H1 (cell line): ENCODE measurements around the gene NYAP2. TPM values are rescaled to one million over a fixed set of nuclear protein-coding genes. Genes with fewer than 3 reads are reported as not detected.

ENCODE experiments used
- CTCF ChIA-PET: fragments of 300-600 bp; sonication (Branson Sonifier 250); formaldehyde crosslinking; loops from one replicate; lab custom pipeline; 2021; ENCODE audit not compliant: partially characterized antibody; lab: Charles Lee
- POLR2A ChIA-PET: fragments of 300-600 bp; sonication (Branson Sonifier 250); formaldehyde crosslinking; loops from one replicate; lab custom pipeline; 2021; ENCODE audit warnings: inconsistent platforms; ENCODE audit not compliant: partially characterized antibody; lab: Charles Lee
- DNase-seq, 2 experiments: peaks; one replicate each; pipeline versions ENCODE4 v3.0.0 to v3.0.0-alpha.2; 2010 to 2022; ENCODE audit warnings: low spot score in 2 of 2, low read depth in 1 of 2, mixed read lengths in 1 of 2
- FAIRE-seq: peaks from 2 replicates; lab custom pipeline; 2011; peaks lifted over from hg19 to GRCh38; lab: Jason Lieb, UNC
- H2AFZ ChIP-seq: 2 replicates; pipeline ENCODE4 v1.8.1; 2012; ENCODE audit warnings: low read length, inconsistent platforms
- H2AK5ac ChIP-seq: 2 replicates; pipeline ENCODE4 v1.6.1; 2013; ENCODE audit warnings: low read depth, low read length
- H2BK120ac ChIP-seq: replicated peaks from 2 replicates; pipeline ENCODE3; 2013; ENCODE audit warnings: low read depth, low read length, inconsistent platforms
- H2BK12ac ChIP-seq: 2 replicates; pipeline ENCODE4 v1.6.1; 2013; ENCODE audit warnings: low read depth, low read length
- H2BK15ac ChIP-seq: 2 replicates; pipeline ENCODE4 v1.6.1; 2013; ENCODE audit warnings: low read length
- H2BK20ac ChIP-seq: 2 replicates; pipeline ENCODE4 v1.6.1; 2013; ENCODE audit warnings: low read length
- H2BK5ac ChIP-seq: 2 replicates; pipeline ENCODE4 v1.6.1; 2013; ENCODE audit warnings: low read depth, low read length
- H3K14ac ChIP-seq: 2 replicates; pipeline ENCODE4 v1.6.1; 2013; ENCODE audit warnings: inconsistent platforms; ENCODE audit not compliant: insufficient read length
- H3K18ac ChIP-seq: 2 replicates; pipeline ENCODE4 v1.6.1; 2013; ENCODE audit warnings: low read length; ENCODE audit errors: extremely low read depth
- H3K23ac ChIP-seq: 2 replicates; pipeline ENCODE4 v1.6.1; 2013; ENCODE audit warnings: inconsistent platforms; ENCODE audit not compliant: insufficient read length
- H3K23me2 ChIP-seq: 2 replicates; pipeline ENCODE4 v1.6.1; 2013; ENCODE audit warnings: low read depth, low read length
- H3K27ac ChIP-seq: 2 replicates; pipeline ENCODE4 v1.6.1; 2011; ENCODE audit warnings: low read depth, low read length, inconsistent platforms
- H3K27me3 ChIP-seq, 4 experiments: replicated peaks in 1 of 4; 1 replicate in 1 of 4; 2 replicates in 3 of 4; pipeline versions ENCODE4 v1.6.1 to v1.8.1; 2011 to 2013; ENCODE audit warnings: low read length in 3 of 4, mild to moderate bottlenecking in 3 of 4, inconsistent platforms in 2 of 4, mixed read lengths in 2 of 4, moderate library complexity in 1 of 4; ENCODE audit not compliant: control insufficient read depth in 3 of 4, insufficient read depth in 3 of 4; ENCODE audit errors: extremely low read depth in 1 of 4
- H3K36me3 ChIP-seq, 4 experiments: 2 replicates each; pipeline versions ENCODE4 v1.6.1 to v1.8.1; 2011 to 2013; ENCODE audit warnings: mild to moderate bottlenecking in 4 of 4, low read length in 3 of 4, moderate library complexity in 2 of 4, control low read depth in 1 of 4, inconsistent platforms in 1 of 4; ENCODE audit not compliant: insufficient read depth in 4 of 4, control insufficient read depth in 2 of 4
- H3K4ac ChIP-seq: replicated peaks from 2 replicates; pipeline ENCODE3; 2013; ENCODE audit warnings: low read length, low read depth, mixed read lengths, inconsistent platforms; ENCODE audit not compliant: insufficient read length
- H3K4me1 ChIP-seq, 4 experiments: replicated peaks in 1 of 4; 1 replicate in 1 of 4; 2 replicates in 3 of 4; pipeline versions ENCODE4 v1.6.1 to v1.8.1; 2011 to 2013; ENCODE audit warnings: low read length in 3 of 4, inconsistent platforms in 2 of 4, mixed read lengths in 1 of 4; ENCODE audit not compliant: insufficient read depth in 4 of 4, control insufficient read depth in 3 of 4
- H3K4me2 ChIP-seq, 2 experiments: 2 replicates each; pipeline versions ENCODE4 v1.6.1 to v1.8.1; 2011 to 2013; ENCODE audit warnings: low read depth in 2 of 2, low read length in 2 of 2, control low read depth in 1 of 2, inconsistent platforms in 1 of 2, mild to moderate bottlenecking in 1 of 2; ENCODE audit not compliant: insufficient read depth in 1 of 2
- H3K4me3 ChIP-seq, 4 experiments: fragments of 200-600, 300-600 bp in 1 of 4; sonication (generic), shearing (Covaris generic), sonication (Bioruptor Twin) in 1 of 4; 2 replicates each; pipeline versions ENCODE4 v1.5.1 to v1.8.1; 2011 to 2016; ENCODE audit warnings: low read length in 4 of 4, low read depth in 3 of 4, control low read depth in 2 of 4, inconsistent platforms in 2 of 4, mild to moderate bottlenecking in 2 of 4, mixed read lengths in 1 of 4, moderate library complexity in 1 of 4; ENCODE audit not compliant: insufficient read depth in 2 of 4; ENCODE audit errors: extremely low read depth in 1 of 4
- H3K56ac ChIP-seq: replicated peaks from 2 replicates; pipeline ENCODE3; 2013; ENCODE audit warnings: low read depth, mild to moderate bottlenecking, mixed read lengths, low read length, inconsistent platforms; ENCODE audit not compliant: insufficient read length
- H3K79me1 ChIP-seq: 2 replicates; pipeline ENCODE4 v1.6.1; 2013; ENCODE audit warnings: low read depth, low read length, control low read depth
- H3K79me2 ChIP-seq, 2 experiments: 2 replicates each; pipeline versions ENCODE4 v1.6.1 to v1.8.1; 2012 to 2013; ENCODE audit warnings: low read length in 2 of 2, mild to moderate bottlenecking in 2 of 2, inconsistent platforms in 1 of 2; ENCODE audit not compliant: insufficient read depth in 2 of 2, control insufficient read depth in 1 of 2
- H3K9ac ChIP-seq, 4 experiments: replicated peaks in 1 of 4; 1 replicate in 1 of 4; 2 replicates in 3 of 4; pipeline versions ENCODE4 v1.6.1 to v1.8.1; 2011 to 2013; ENCODE audit warnings: low read depth in 3 of 4, low read length in 3 of 4, control low read depth in 2 of 4, mild to moderate bottlenecking in 2 of 4, moderate library complexity in 2 of 4, inconsistent platforms in 1 of 4; ENCODE audit errors: extremely low read depth in 1 of 4
- H3K9me3 ChIP-seq, 2 experiments: 2 replicates each; pipeline versions ENCODE4 v1.6.1 to v1.8.1; 2012 to 2013; ENCODE audit warnings: mild to moderate bottlenecking in 2 of 2, moderate library complexity in 2 of 2, control low read depth in 1 of 2, inconsistent platforms in 1 of 2, low read depth in 1 of 2, low read length in 1 of 2, mixed read lengths in 1 of 2; ENCODE audit not compliant: insufficient read depth in 2 of 2
- H4K20me1 ChIP-seq, 2 experiments: replicated peaks in 1 of 2; 2 replicates each; pipeline versions ENCODE3 to v1.8.1; 2011 to 2013; ENCODE audit warnings: inconsistent platforms in 2 of 2, low read length in 2 of 2, mild to moderate bottlenecking in 1 of 2; ENCODE audit not compliant: insufficient read depth in 2 of 2, control insufficient read depth in 1 of 2
- H4K5ac ChIP-seq: 2 replicates; pipeline ENCODE4 v1.6.1; 2013; ENCODE audit warnings: low read length, low read depth, mixed read lengths, inconsistent platforms; ENCODE audit not compliant: insufficient read length
- H4K8ac ChIP-seq: 2 replicates; pipeline ENCODE4 v1.8.0; 2013; ENCODE audit warnings: mild to moderate bottlenecking, moderate library complexity, low read length, inconsistent platforms; ENCODE audit not compliant: insufficient read depth; ENCODE audit errors: extremely low read depth
- H4K91ac ChIP-seq: replicated peaks from 2 replicates; pipeline ENCODE3; 2013; ENCODE audit warnings: low read length, mixed read lengths, inconsistent platforms; ENCODE audit not compliant: insufficient read length
- BCL11A ChIP-seq, 2 experiments: IDR thresholded peaks; one replicate each; pipeline ENCODE4 v1.6.1; 2011; ENCODE audit warnings: low read depth in 2 of 2, low read length in 2 of 2, mild to moderate bottlenecking in 2 of 2
- CBX8 ChIP-seq: fragments of 300-800, 300-1000 bp; sonication (generic); IDR thresholded peaks from 2 replicates; pipeline ENCODE4 v1.7.1; 2016; ENCODE audit warnings: low read depth, low read length, borderline replicate concordance
- EGR1 ChIP-seq: IDR thresholded peaks from 2 replicates; pipeline ENCODE4 v1.6.1; 2011; ENCODE audit warnings: low read depth, low read length, borderline replicate concordance
- KDM5A ChIP-seq: fragments of 200-600 bp; IDR thresholded peaks from 2 replicates; pipeline ENCODE4 v1.7.1; 2012; ENCODE audit warnings: mild to moderate bottlenecking, low read length, inconsistent platforms, mixed read lengths
- NRF1 ChIP-seq: IDR thresholded peaks from 2 replicates; pipeline ENCODE4 v1.6.1; 2011; ENCODE audit warnings: mild to moderate bottlenecking, low read depth, low read length, improper control_type of control experiment
- POLR2AphosphoS5 ChIP-seq: IDR thresholded peaks from 2 replicates; pipeline ENCODE4 v1.6.1; 2011; ENCODE audit warnings: low read depth, low read length
- RBBP5 ChIP-seq: IDR thresholded peaks from 2 replicates; pipeline ENCODE4 v1.7.1; 2012; ENCODE audit warnings: low read depth, mild to moderate bottlenecking, inconsistent platforms, low read length, moderate library complexity, borderline replicate concordance
- SAP30 ChIP-seq: fragments of 300-600 bp; sonication (generic); IDR thresholded peaks from 2 replicates; pipeline ENCODE4 v1.7.1; 2012; ENCODE audit warnings: low read length, moderate library complexity, mild to moderate bottlenecking, inconsistent platforms; ENCODE audit not compliant: insufficient read depth, insufficient replicate concordance
- SP1 ChIP-seq: IDR thresholded peaks from 2 replicates; pipeline ENCODE4 v1.6.1; 2011; ENCODE audit warnings: low read depth, low read length
- USF2 ChIP-seq: IDR thresholded peaks from 2 replicates; pipeline ENCODE4 v1.6.1; 2011; ENCODE audit warnings: low read length, improper control_type of control experiment
- WGBS, 2 experiments: shearing (Covaris generic) in 1 of 2; methylation state at CpG; one replicate each; pipeline versions ENCODE4 v1.1.6 to v1.1.7; 2013 to 2015; ENCODE audit warnings: low lambda C conversion rate in 2 of 2, mixed read lengths in 2 of 2, inconsistent platforms in 1 of 2, low coverage in 1 of 2, missing lambda C conversion rate in 1 of 2; ENCODE audit not compliant: insufficient replicate concordance in 2 of 2, insufficient coverage in 1 of 2, insufficient read length in 1 of 2; ENCODE audit errors: extremely low coverage in 1 of 2, missing lambda C conversion rate in 1 of 2; 5-methylcytosine and 5-hydroxymethylcytosine counted together
- polyA plus RNA-seq, 7 experiments: library from polyadenylated mRNA; depleted of rRNA in 3 of 7; stranded (reverse) in 5 of 7; unstranded in 2 of 7; fragments of >200 nt in 5 of 7; fragments of 200-250 nt in 2 of 7; gene quantifications; 1 replicate in 5 of 7; 2 replicates in 1 of 7; 4 replicates in 1 of 7; pipeline versions ENCODE4 v1.2.1 to v1.2.3, GENCODE V29; 2011 to 2013; ENCODE audit warnings: missing spikeins in 2 of 7, mixed read lengths in 2 of 7
- total RNA-seq: library from RNA; stranded (reverse); fragmentation: NEBNext Ultra II Directional; extraction: Animal tissue kit (Norgen Biotek cat#: 25700); gene quantifications from 2 replicates; pipeline ENCODE4 v1.2.1, GENCODE V29; 2021

NYAP2 gene
- total and polyA plus RNA-seq, 2 of the 8 experiments (the other 6 are each of a cell fraction or from before 2014, with no cell fraction given), result not detected

GRCh38 chr2:225531559-225531958, 132.0 kb downstream of the NYAP2 start:
- H2BK5ac ChIP-seq, result no peak overlapping the region
- WGBS, 2 experiments, result 91% methylated on average over 3 of the region's 3 CpGs; no CpG with 5 or more reads in 1 of the 2 experiments
- no peak overlapping the region for H3K18ac ChIP-seq
- H3K23ac ChIP-seq, result no peak overlapping the region
- TF ChIP-seq POLR2AphosphoS5 (no peak), NRF1 (no peak), SAP30 (no peak), SP1 (no peak), KDM5A (no peak), CBX8 (no peak), BCL11A (IDR thresholded peaks at IDR 0.05; ENCODE audit: low read depth in 2 of 2, low read length in 2 of 2) (no peak), EGR1 (no peak), USF2 (no peak), RBBP5 (no peak)
- TF ChIP-seq, all 59 proteins: peak for 0
- no peak overlapping the region for H2AK5ac ChIP-seq
- no peak overlapping the region for H3K4me3 ChIP-seq
- H2BK20ac ChIP-seq, result no peak overlapping the region
- no peaks in the 10 kb centered on the region for H3K23me2 ChIP-seq
- H3K4ac ChIP-seq, result no peak overlapping the region
- H3K56ac ChIP-seq, result no peak overlapping the region
- no peak overlapping the region for H2AFZ ChIP-seq
- no peak overlapping the region for H4K8ac ChIP-seq
- H3K79me1 ChIP-seq, result no peaks in the 10 kb centered on the region
- DNase-seq (no peak), FAIRE-seq (no peak)
- no peaks in the 10 kb centered on the region for H3K79me2 ChIP-seq
- H3K9me3 ChIP-seq, result no peaks in the 10 kb centered on the region
- H2BK120ac ChIP-seq, result no peak overlapping the region
- ChIA-PET CTCF (no interaction called here), POLR2A (no interaction called here)
- H3K36me3 ChIP-seq, result no peaks in the 10 kb centered on the region
- H3K27me3 ChIP-seq, result no peaks in the 10 kb centered on the region
- H2BK12ac ChIP-seq, result no peak overlapping the region
- H2BK15ac ChIP-seq, result no peak overlapping the region
- no peak overlapping the region for H3K14ac ChIP-seq
- no peak overlapping the region for H3K9ac ChIP-seq
- H3K4me2 ChIP-seq, result no peak overlapping the region
- no peak overlapping the region for H4K5ac ChIP-seq
- H4K91ac ChIP-seq, result no peak overlapping the region
- no peak overlapping the region for H3K27ac ChIP-seq
- no peaks in the 10 kb centered on the region for H4K20me1 ChIP-seq
- H3K4me1 ChIP-seq, result no peaks in the 10 kb centered on the region
